GM12878 (cell line): Measurements from ENCODE around the gene POLR2F. TPM values are rescaled to one million over a fixed set of nuclear protein-coding genes. Genes with fewer than 3 reads are reported as not detected.

ENCODE experiments used
- BHLHE40 ChIP-seq, 2 experiments: fragments of 450-650 bp in 1 of 2; IDR thresholded peaks; 2 replicates each; pipeline ENCODE4 v1.6.1; 2011 to 2017; ENCODE audit warnings: low read depth in 2 of 2, borderline replicate concordance in 1 of 2, improper control_type of control experiment in 1 of 2, low read length in 1 of 2, mild to moderate bottlenecking in 1 of 2
- BMI1 ChIP-seq: fragments of 450-650 bp; IDR thresholded peaks from 2 replicates; pipeline ENCODE4 v1.6.1; 2016; ENCODE audit warnings: mild to moderate bottlenecking, moderate library complexity, borderline replicate concordance
- CREB1 ChIP-seq: IDR thresholded peaks from 2 replicates; pipeline ENCODE4 v1.6.1; 2012; ENCODE audit warnings: low read depth, mild to moderate bottlenecking, inconsistent platforms
- CTCF ChIP-seq, 3 experiments: IDR thresholded peaks in 2 of 3; conservative IDR thresholded peaks in 1 of 3; 2 replicates each; pipeline ENCODE4 v1.5.1; 2011; ENCODE audit warnings: low read depth in 3 of 3, low read length in 3 of 3, mild to moderate bottlenecking in 3 of 3, control low read depth in 2 of 3, moderate library complexity in 2 of 3, inconsistent platforms in 1 of 3, mixed read lengths in 1 of 3; ENCODE audit not compliant: control insufficient read depth in 2 of 3, insufficient read depth in 1 of 3; ENCODE audit errors: extremely low read depth in 1 of 3
- GABPA ChIP-seq: IDR thresholded peaks from 2 replicates; pipeline ENCODE4 v1.6.1; 2014; ENCODE audit warnings: antibody characterized with exemption, low read depth, mild to moderate bottlenecking, inconsistent platforms
- HCFC1 ChIP-seq: fragments of 150-350 bp; IDR thresholded peaks from 2 replicates; pipeline ENCODE4 v1.6.1; 2014; ENCODE audit warnings: low read length
- IKZF1 ChIP-seq: fragments of 450-650 bp; conservative IDR thresholded peaks from 2 replicates; pipeline ENCODE4 v1.6.1; 2017; ENCODE audit warnings: antibody characterized with exemption, mild to moderate bottlenecking
- MTA2 ChIP-seq: fragments of 450-650 bp; IDR thresholded peaks from 2 replicates; pipeline ENCODE4 v1.6.1; 2016; ENCODE audit warnings: low read depth, mild to moderate bottlenecking, moderate library complexity
- MXI1 ChIP-seq: fragments of 150-350 bp; IDR thresholded peaks from 2 replicates; pipeline ENCODE4 v1.6.1; 2011; ENCODE audit warnings: low read depth, mild to moderate bottlenecking, inconsistent platforms, low read length, improper control_type of control experiment
- NR2C1 ChIP-seq: fragments of 450-650 bp; IDR thresholded peaks from 2 replicates; pipeline ENCODE4 v1.6.1; 2017; ENCODE audit warnings: antibody characterized with exemption, mild to moderate bottlenecking, moderate library complexity
- POLR2A ChIP-seq: IDR thresholded peaks from 2 replicates; pipeline ENCODE4 v1.6.1; 2011; ENCODE audit warnings: low read depth, mild to moderate bottlenecking, low read length
- POLR2AphosphoS2 ChIP-seq: IDR thresholded peaks from 2 replicates; pipeline ENCODE4 v1.6.1; 2011; ENCODE audit warnings: low read depth, mild to moderate bottlenecking, low read length, improper control_type of control experiment, moderate library complexity
- RUNX3 ChIP-seq: IDR thresholded peaks from 2 replicates; pipeline ENCODE4 v1.6.1; 2012; ENCODE audit warnings: low read length, inconsistent platforms
- SREBF1 ChIP-seq: IDR thresholded peaks from 2 replicates; pipeline ENCODE4 v1.6.1; 2012; ENCODE audit warnings: mild to moderate bottlenecking, low read length
- TAF1 ChIP-seq: IDR thresholded peaks from 2 replicates; pipeline ENCODE4 v1.6.1; 2011; ENCODE audit warnings: mild to moderate bottlenecking, low read depth, low read length, borderline replicate concordance
- ZNF24 ChIP-seq: fragments of 450-650 bp; IDR thresholded peaks from 2 replicates; pipeline ENCODE4 v1.6.1; 2017; ENCODE audit warnings: antibody characterized with exemption, mild to moderate bottlenecking
- polyA plus RNA-seq, 11 experiments: library from polyadenylated mRNA; depleted of rRNA in 4 of 11; unstranded in 6 of 11; stranded (reverse) in 5 of 11; fragments of >200 nt; fragmentation: Nextera tagmentation in 4 of 11; fragmentation: Illumina TruSeq in 1 of 11; extraction: Ambion mirVana in 4 of 11; extraction: Trizol in 1 of 11; gene quantifications; 1 replicate in 1 of 11; 2 replicates in 10 of 11; pipeline versions ENCODE4 v1.2.1 to v1.2.3, GENCODE V29; 2011 to 2016; ENCODE audit warnings: inconsistent platforms in 2 of 11, missing spikeins in 2 of 11, low read depth in 1 of 11
- total RNA-seq, 4 experiments: library from RNA; depleted of rRNA in 3 of 4; stranded (reverse); fragments of >200 nt in 3 of 4; fragmentation: Illumina TruSeq in 1 of 4; extraction: Trizol in 1 of 4; gene quantifications; 2 replicates each; pipeline versions ENCODE4 v1.2.1 to v1.2.3, GENCODE V29; 2013 to 2021
- TF ChIP-seq, protein P1 (sequence below): fragments of 450-650 bp; IDR thresholded peaks from 2 replicates; pipeline ENCODE4 v1.6.1; 2016; ENCODE audit warnings: mild to moderate bottlenecking, moderate library complexity, borderline replicate concordance
- TF ChIP-seq, protein P2 (sequence below): fragments of 450-650 bp; formaldehyde crosslinking; IDR thresholded peaks from 2 replicates; pipeline ENCODE4 v1.5.0; 2022; ENCODE audit warnings: mild to moderate bottlenecking, missing genetic modification characterization
- TF ChIP-seq, protein P3 (sequence below): fragments of 450-650 bp; IDR thresholded peaks from 2 replicates; pipeline ENCODE4 v1.6.1; 2017; ENCODE audit warnings: mild to moderate bottlenecking

POLR2F gene
- total and polyA plus RNA-seq, 10 of the 15 experiments (the other 5 are each of a cell fraction or from before 2014, with no cell fraction given) = 71.9 to 218 (median 100.0) TPM

- TF ChIP-seq, protein P1, sequence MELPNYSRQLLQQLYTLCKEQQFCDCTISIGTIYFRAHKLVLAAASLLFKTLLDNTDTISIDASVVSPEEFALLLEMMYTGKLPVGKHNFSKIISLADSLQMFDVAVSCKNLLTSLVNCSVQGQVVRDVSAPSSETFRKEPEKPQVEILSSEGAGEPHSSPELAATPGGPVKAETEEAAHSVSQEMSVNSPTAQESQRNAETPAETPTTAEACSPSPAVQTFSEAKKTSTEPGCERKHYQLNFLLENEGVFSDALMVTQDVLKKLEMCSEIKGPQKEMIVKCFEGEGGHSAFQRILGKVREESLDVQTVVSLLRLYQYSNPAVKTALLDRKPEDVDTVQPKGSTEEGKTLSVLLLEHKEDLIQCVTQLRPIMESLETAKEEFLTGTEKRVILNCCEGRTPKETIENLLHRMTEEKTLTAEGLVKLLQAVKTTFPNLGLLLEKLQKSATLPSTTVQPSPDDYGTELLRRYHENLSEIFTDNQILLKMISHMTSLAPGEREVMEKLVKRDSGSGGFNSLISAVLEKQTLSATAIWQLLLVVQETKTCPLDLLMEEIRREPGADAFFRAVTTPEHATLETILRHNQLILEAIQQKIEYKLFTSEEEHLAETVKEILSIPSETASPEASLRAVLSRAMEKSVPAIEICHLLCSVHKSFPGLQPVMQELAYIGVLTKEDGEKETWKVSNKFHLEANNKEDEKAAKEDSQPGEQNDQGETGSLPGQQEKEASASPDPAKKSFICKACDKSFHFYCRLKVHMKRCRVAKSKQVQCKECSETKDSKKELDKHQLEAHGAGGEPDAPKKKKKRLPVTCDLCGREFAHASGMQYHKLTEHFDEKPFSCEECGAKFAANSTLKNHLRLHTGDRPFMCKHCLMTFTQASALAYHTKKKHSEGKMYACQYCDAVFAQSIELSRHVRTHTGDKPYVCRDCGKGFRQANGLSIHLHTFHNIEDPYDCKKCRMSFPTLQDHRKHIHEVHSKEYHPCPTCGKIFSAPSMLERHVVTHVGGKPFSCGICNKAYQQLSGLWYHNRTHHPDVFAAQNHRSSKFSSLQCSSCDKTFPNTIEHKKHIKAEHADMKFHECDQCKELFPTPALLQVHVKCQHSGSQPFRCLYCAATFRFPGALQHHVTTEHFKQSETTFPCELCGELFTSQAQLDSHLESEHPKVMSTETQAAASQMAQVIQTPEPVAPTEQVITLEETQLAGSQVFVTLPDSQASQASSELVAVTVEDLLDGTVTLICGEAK = peak; percentile 80
- TF ChIP-seq BMI1 (peak; percentile 40; the same call in 1 of the 2 replicates), IKZF1 (peak; percentile 88), MXI1 (peak; percentile 65; the same call in 1 of the 2 replicates), RUNX3 (no peak), POLR2AphosphoS2 (peak; percentile 90), MTA2 (peak; percentile 40; the same call in 1 of the 2 replicates), SREBF1 (no peak), CTCF (IDR thresholded peaks at IDR 0.05 in 2 of 3, conservative IDR thresholded peaks at IDR 0.05 in 1 of 3; ENCODE audit: control insufficient read depth in 2 of 3, extremely low read depth in 1 of 3, insufficient read depth in 1 of 3, low read depth in 3 of 3, low read length in 3 of 3) (no peak), GABPA (peak; percentile 79), HCFC1 (peak; percentile 45), BHLHE40 (IDR thresholded peaks at IDR 0.05; ENCODE audit: borderline replicate concordance in 1 of 2, low read depth in 2 of 2, low read length in 1 of 2) (no peak; a peak in 1 of 4 replicates), ZNF24 (no peak), NR2C1 (peak; percentile 95), TAF1 (peak; percentile 73; the same call in 1 of the 2 replicates), POLR2A (peak; percentile 95), CREB1 (peak; percentile 85)
- TF ChIP-seq, protein P2, sequence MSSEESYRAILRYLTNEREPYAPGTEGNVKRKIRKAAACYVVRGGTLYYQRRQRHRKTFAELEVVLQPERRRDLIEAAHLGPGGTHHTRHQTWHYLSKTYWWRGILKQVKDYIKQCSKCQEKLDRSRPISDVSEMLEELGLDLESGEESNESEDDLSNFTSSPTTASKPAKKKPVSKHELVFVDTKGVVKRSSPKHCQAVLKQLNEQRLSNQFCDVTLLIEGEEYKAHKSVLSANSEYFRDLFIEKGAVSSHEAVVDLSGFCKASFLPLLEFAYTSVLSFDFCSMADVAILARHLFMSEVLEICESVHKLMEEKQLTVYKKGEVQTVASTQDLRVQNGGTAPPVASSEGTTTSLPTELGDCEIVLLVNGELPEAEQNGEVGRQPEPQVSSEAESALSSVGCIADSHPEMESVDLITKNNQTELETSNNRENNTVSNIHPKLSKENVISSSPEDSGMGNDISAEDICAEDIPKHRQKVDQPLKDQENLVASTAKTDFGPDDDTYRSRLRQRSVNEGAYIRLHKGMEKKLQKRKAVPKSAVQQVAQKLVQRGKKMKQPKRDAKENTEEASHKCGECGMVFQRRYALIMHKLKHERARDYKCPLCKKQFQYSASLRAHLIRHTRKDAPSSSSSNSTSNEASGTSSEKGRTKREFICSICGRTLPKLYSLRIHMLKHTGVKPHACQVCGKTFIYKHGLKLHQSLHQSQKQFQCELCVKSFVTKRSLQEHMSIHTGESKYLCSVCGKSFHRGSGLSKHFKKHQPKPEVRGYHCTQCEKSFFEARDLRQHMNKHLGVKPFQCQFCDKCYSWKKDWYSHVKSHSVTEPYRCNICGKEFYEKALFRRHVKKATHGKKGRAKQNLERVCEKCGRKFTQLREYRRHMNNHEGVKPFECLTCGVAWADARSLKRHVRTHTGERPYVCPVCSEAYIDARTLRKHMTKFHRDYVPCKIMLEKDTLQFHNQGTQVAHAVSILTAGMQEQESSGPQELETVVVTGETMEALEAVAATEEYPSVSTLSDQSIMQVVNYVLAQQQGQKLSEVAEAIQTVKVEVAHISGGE (CRISPR knock-in tag) = no peak
- TF ChIP-seq, protein P3, sequence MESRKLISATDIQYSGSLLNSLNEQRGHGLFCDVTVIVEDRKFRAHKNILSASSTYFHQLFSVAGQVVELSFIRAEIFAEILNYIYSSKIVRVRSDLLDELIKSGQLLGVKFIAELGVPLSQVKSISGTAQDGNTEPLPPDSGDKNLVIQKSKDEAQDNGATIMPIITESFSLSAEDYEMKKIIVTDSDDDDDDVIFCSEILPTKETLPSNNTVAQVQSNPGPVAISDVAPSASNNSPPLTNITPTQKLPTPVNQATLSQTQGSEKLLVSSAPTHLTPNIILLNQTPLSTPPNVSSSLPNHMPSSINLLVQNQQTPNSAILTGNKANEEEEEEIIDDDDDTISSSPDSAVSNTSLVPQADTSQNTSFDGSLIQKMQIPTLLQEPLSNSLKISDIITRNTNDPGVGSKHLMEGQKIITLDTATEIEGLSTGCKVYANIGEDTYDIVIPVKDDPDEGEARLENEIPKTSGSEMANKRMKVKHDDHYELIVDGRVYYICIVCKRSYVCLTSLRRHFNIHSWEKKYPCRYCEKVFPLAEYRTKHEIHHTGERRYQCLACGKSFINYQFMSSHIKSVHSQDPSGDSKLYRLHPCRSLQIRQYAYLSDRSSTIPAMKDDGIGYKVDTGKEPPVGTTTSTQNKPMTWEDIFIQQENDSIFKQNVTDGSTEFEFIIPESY = no peak
Observed at GRCh38 chr22:37953437-37954179, at the start of gene POLR2F, which contains the start of gene C22orf23 (continued).
